ENCODE results near the gene KIAA1614.

- no peak for TF ChIP-seq CTCF (IDR thresholded peaks at IDR 0.05)
- no peak for TF ChIP-seq POLR2A (IDR thresholded peaks at IDR 0.05)
Observed at GRCh38 chr1:180892675-180893074, 20.0 kb upstream of the KIAA1614 start.
